Uterus (tissue), 4 donors: ENCODE measurements around the gene NFATC1. TPM values are rescaled to one million over a fixed set of nuclear protein-coding genes. Genes with fewer than 3 reads are reported as not detected.
A peak's percentile ranks its signal among the peaks of the same experiment; 100 is the strongest.

ENCODE experiments used
- DNase-seq, 2 donors: peaks; one replicate each; pipeline ENCODE4 v3.0.0-alpha.2; 2019 to 2020
- H3K27ac ChIP-seq, 2 donors: fragments of 200-600 bp; sonication (generic); 1 replicate in 1 of 2; 2 replicates in 1 of 2; pipeline ENCODE4 v1.5.1; 2016 to 2018
- H3K27me3 ChIP-seq, 2 donors: fragments of 200-600 bp; sonication (generic); one replicate each; pipeline ENCODE4 v1.5.1; 2018 to 2019; ENCODE audit warnings: control low read depth in 1 of 2
- H3K36me3 ChIP-seq, 2 donors: fragments of 200-600 bp; sonication (generic); one replicate each; pipeline ENCODE4 v1.5.1; 2019; ENCODE audit warnings: control low read depth in 1 of 2
- H3K4me1 ChIP-seq, 2 donors: fragments of 200-600 bp; sonication (generic); one replicate each; pipeline ENCODE4 v1.5.1; 2018 to 2019; ENCODE audit warnings: control low read depth in 1 of 2
- H3K4me3 ChIP-seq, 2 donors: fragments of 200-600 bp; sonication (generic); 1 replicate in 1 of 2; 2 replicates in 1 of 2; pipeline ENCODE4 v1.5.1; 2018 to 2019; ENCODE audit warnings: mild to moderate bottlenecking in 1 of 2
- H3K9me3 ChIP-seq, 2 donors: fragments of 200-600 bp; sonication (generic); one replicate each; pipeline ENCODE4 v1.5.1; 2019; ENCODE audit warnings: control low read depth in 1 of 2
- POLR2A ChIP-seq, 2 donors: fragments of 450-650 bp; IDR thresholded peaks; one replicate each; pipeline ENCODE4 v1.6.1; 2016; ENCODE audit warnings: antibody characterized with exemption in 2 of 2, mild to moderate bottlenecking in 1 of 2, moderate library complexity in 1 of 2
- intact Hi-C: fragments of 100-400 bp; cut with DNase I; formaldehyde crosslinking; loops from one replicate; pipeline ENCODE4 v1.15.1; 2023; ENCODE audit warnings: low total_unique reads
- total RNA-seq, 4 donors: library from RNA; depleted of rRNA in 3 of 4; stranded (reverse); fragments of >200 nt in 3 of 4; gene quantifications; one replicate each; pipeline versions ENCODE4 v1.1.0 to v1.2.4, GENCODE V29; 2014 to 2023
- TF ChIP-seq, protein P1 (sequence below), 4 experiments: fragments of 200-600 bp in 2 of 4; fragments of 450-650 bp in 2 of 4; sonication (generic) in 2 of 4; IDR thresholded peaks; one replicate each; pipeline ENCODE4 v1.5.1; 2016 to 2019; ENCODE audit warnings: antibody characterized with exemption in 4 of 4, mild to moderate bottlenecking in 2 of 4, moderate library complexity in 1 of 4
- donor health status: DM: yes; HTN: yes; CAD: no.

NFATC1 gene
- total RNA-seq, 4 donors from 2014 or later, result 9.2 to 25.1 (median 14.6) TPM

GRCh38 chr18:79553154-79553553, 157.4 kb downstream of the NFATC1 start:
- Histone ChIP-seq H3K36me3 (no peaks in the 10 kb centered on the region), H3K9me3 (no peaks in the 10 kb centered on the region), H3K27ac (no peak overlapping the region), H3K4me1 (no peaks in the 10 kb centered on the region), H3K4me3 (no peak overlapping the region), H3K27me3 (no peaks in the 10 kb centered on the region)
- DNase-seq, result no peak
- TF ChIP-seq POLR2A (IDR thresholded peaks at IDR 0.05), result no peak
- TF ChIP-seq, protein P1, sequence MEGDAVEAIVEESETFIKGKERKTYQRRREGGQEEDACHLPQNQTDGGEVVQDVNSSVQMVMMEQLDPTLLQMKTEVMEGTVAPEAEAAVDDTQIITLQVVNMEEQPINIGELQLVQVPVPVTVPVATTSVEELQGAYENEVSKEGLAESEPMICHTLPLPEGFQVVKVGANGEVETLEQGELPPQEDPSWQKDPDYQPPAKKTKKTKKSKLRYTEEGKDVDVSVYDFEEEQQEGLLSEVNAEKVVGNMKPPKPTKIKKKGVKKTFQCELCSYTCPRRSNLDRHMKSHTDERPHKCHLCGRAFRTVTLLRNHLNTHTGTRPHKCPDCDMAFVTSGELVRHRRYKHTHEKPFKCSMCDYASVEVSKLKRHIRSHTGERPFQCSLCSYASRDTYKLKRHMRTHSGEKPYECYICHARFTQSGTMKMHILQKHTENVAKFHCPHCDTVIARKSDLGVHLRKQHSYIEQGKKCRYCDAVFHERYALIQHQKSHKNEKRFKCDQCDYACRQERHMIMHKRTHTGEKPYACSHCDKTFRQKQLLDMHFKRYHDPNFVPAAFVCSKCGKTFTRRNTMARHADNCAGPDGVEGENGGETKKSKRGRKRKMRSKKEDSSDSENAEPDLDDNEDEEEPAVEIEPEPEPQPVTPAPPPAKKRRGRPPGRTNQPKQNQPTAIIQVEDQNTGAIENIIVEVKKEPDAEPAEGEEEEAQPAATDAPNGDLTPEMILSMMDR (IDR thresholded peaks at IDR 0.05), result no peak
- intact Hi-C loops, result no loop called here

DNA sequence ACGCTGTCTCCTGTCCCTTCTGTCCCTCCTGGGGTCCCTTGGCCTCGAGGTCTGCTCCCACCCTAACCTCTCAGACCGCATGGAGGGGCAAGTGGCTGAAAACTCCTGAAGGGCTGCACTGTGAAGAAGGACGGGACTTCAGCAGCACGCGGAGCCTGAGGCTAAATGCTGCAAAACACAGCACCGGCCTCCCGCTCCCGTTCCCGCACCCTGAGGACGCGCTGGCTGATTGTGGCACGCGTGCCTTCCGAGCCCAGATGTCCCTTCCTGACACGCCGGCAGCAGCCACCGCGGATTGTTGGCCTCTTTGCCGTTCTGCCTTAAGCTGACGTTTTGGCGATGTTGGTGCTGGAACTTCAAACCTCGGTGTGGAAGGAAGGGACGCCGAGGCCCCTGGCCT, 158.0 kb downstream of the NFATC1 start:
- intact Hi-C loops, result no loop called here
- H3K9me3 ChIP-seq, result no peaks in the 10 kb centered on the region
- H3K4me3 ChIP-seq, result no peak overlapping the region
- no peaks in the 10 kb centered on the region for H3K36me3 ChIP-seq
- no peak for TF ChIP-seq POLR2A (IDR thresholded peaks at IDR 0.05)
- TF ChIP-seq, protein P1 (IDR thresholded peaks at IDR 0.05), result no peak
- H3K27ac ChIP-seq, result no peak overlapping the region
- H3K4me1 ChIP-seq, result no peaks in the 10 kb centered on the region
- no peak for DNase-seq
- H3K27me3 ChIP-seq, result no peaks in the 10 kb centered on the region

DNA sequence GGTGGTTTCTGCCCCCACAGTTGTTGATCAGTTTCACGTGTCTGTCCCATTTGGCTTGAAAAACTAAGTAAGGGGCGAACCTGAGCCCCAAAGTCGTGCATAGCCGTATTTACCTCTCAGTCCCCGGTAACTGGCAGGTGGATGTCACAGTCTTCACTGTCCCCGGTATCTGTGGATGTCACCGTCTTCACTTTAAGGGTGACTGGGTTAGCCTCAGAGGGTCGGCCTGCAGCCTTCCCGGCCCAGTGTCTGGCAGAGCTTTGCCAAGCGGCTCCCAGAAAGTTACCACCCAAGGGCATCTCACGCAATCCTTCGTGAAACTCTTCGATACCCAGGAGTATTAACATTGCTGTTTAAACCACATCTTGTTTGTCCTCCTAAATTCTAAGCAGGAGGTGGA, 158.6 kb downstream of the NFATC1 start:
- Histone ChIP-seq H3K9me3 (no peaks in the 10 kb centered on the region), H3K4me3 (no peak overlapping the region), H3K27me3 (no peaks in the 10 kb centered on the region), H3K36me3 (no peaks in the 10 kb centered on the region), H3K27ac (no peak overlapping the region), H3K4me1 (no peaks in the 10 kb centered on the region)
- DNase-seq, result peak in 1 of 2 donors; percentile 6
- TF ChIP-seq POLR2A (IDR thresholded peaks at IDR 0.05), result no peak
- TF ChIP-seq, protein P1 (IDR thresholded peaks at IDR 0.05), result no peak
- intact Hi-C loops, result no loop called here

- H3K27me3 ChIP-seq, result no peaks in the 10 kb centered on the region
- no peak for TF ChIP-seq POLR2A (IDR thresholded peaks at IDR 0.05)
- TF ChIP-seq, protein P1 (IDR thresholded peaks at IDR 0.05), result no peak
- intact Hi-C loops, result no loop called here
- no peak overlapping the region for H3K4me3 ChIP-seq
- peak in 1 of 2 donors; percentile 10 for DNase-seq
- no peak overlapping the region for H3K27ac ChIP-seq
- no peaks in the 10 kb centered on the region for H3K36me3 ChIP-seq
- no peaks in the 10 kb centered on the region for H3K4me1 ChIP-seq
- H3K9me3 ChIP-seq, result no peaks in the 10 kb centered on the region
Measured at GRCh38 chr18:79554945-79555645, 159.4 kb downstream of the NFATC1 start.

GRCh38 chr18:79555885-79556284, 160.2 kb downstream of the NFATC1 start:
- H3K9me3 ChIP-seq, result no peaks in the 10 kb centered on the region
- no peaks in the 10 kb centered on the region for H3K36me3 ChIP-seq
- no peaks in the 10 kb centered on the region for H3K27me3 ChIP-seq
- intact Hi-C loops, result no loop called here
- no peaks in the 10 kb centered on the region for H3K4me1 ChIP-seq
- TF ChIP-seq POLR2A (IDR thresholded peaks at IDR 0.05), result no peak
- H3K27ac ChIP-seq, result no peak overlapping the region
- DNase-seq, result peak in 1 of 2 donors; percentile 10
- no peak overlapping the region for H3K4me3 ChIP-seq
